ENCODE results near the gene MAEL.

MAEL gene

GRCh38 chr1:166988974-166989515, at the start of gene MAEL:
TSS of gene MAEL (plus strand) at chr1:166989280. CDS start at chr1:166989353, 73 bp downstream.
- DNase-seq (ENCODE audit: low read depth): no peak
- TF ChIP-seq CTCF (conservative IDR thresholded peaks at IDR 0.05; ENCODE audit: low read length): no peak
- H3K4me3 ChIP-seq (ENCODE audit: low read length): no peak within 1 kb of the TSS

- H3K4me3 ChIP-seq (ENCODE audit: low read length): no peak overlapping the region
- TF ChIP-seq CTCF (conservative IDR thresholded peaks at IDR 0.05; ENCODE audit: low read length): no peak
- DNase-seq (ENCODE audit: low read depth): no peak
Observed at GRCh38 chr1:166939741-166940375, 49.2 kb upstream of the MAEL start.

- H3K4me3 ChIP-seq (ENCODE audit: low read length): no peak overlapping the region
- peak; percentile 42 for DNase-seq (ENCODE audit: low read depth)
- no peak for TF ChIP-seq CTCF (conservative IDR thresholded peaks at IDR 0.05; ENCODE audit: low read length)
Observed at GRCh38 chr1:166944186-166944967, 44.7 kb upstream of the MAEL start.

- no peak for TF ChIP-seq CTCF (conservative IDR thresholded peaks at IDR 0.05; ENCODE audit: low read length)
- peak overlapping the region; percentile 34 for H3K4me3 ChIP-seq (ENCODE audit: low read length)
- DNase-seq (ENCODE audit: low read depth): peak; percentile 65
Observed at GRCh38 chr1:166947398-166948043, 41.6 kb upstream of the MAEL start.

- no peak overlapping the region for H3K4me3 ChIP-seq (ENCODE audit: low read length)
- no peak for DNase-seq (ENCODE audit: low read depth)
- TF ChIP-seq CTCF (conservative IDR thresholded peaks at IDR 0.05; ENCODE audit: low read length): no peak
Observed at GRCh38 chr1:166948856-166949350, 40.2 kb upstream of the MAEL start.

GRCh38 chr1:166950156-166950555, 38.9 kb upstream of the MAEL start:
- no peak for TF ChIP-seq CTCF (conservative IDR thresholded peaks at IDR 0.05; ENCODE audit: low read length)
- DNase-seq (ENCODE audit: low read depth): no peak

More at GRCh38 chr1:166950156-166950555, 38.9 kb upstream of the MAEL start:
- no peak overlapping the region for H3K4me3 ChIP-seq (ENCODE audit: low read length)

All from AG10803 (cell line).